ENCODE results near the gene ZNF462.

GRCh38 chr9:106961623-106962022 is 98.7 kb downstream of the ZNF462 start:
- TF ChIP-seq, protein P1, sequence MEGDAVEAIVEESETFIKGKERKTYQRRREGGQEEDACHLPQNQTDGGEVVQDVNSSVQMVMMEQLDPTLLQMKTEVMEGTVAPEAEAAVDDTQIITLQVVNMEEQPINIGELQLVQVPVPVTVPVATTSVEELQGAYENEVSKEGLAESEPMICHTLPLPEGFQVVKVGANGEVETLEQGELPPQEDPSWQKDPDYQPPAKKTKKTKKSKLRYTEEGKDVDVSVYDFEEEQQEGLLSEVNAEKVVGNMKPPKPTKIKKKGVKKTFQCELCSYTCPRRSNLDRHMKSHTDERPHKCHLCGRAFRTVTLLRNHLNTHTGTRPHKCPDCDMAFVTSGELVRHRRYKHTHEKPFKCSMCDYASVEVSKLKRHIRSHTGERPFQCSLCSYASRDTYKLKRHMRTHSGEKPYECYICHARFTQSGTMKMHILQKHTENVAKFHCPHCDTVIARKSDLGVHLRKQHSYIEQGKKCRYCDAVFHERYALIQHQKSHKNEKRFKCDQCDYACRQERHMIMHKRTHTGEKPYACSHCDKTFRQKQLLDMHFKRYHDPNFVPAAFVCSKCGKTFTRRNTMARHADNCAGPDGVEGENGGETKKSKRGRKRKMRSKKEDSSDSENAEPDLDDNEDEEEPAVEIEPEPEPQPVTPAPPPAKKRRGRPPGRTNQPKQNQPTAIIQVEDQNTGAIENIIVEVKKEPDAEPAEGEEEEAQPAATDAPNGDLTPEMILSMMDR (IDR thresholded peaks at IDR 0.05): no peak
- no peak for TF ChIP-seq POLR2A (IDR thresholded peaks at IDR 0.05)
- TF ChIP-seq EP300 (IDR thresholded peaks at IDR 0.05): no peak
